Measurements from ENCODE around the gene TBX4. TPM values are rescaled to one million over a fixed set of nuclear protein-coding genes. Genes with fewer than 3 reads are reported as not detected.

Gene TBX4
- total RNA-seq, 4 donors from 2014 or later, result not detected

- Histone ChIP-seq H3K27me3 (peaks cover 0 to 12% of the 10 kb centered on the region in 2 donors), H3K9me3 (no peaks in the 10 kb centered on the region), H3K36me3 (no peaks in the 10 kb centered on the region), H3K4me3 (no peak overlapping the region), H3K4me1 (no peaks in the 10 kb centered on the region), H3K27ac (no peak overlapping the region)
- WGBS, 2 donors, result 84 to 86% methylated on average over 14 of the region's 14 CpGs
- DNase-seq (ENCODE audit: low spot score in 2 of 2), result no peak
- TF ChIP-seq EP300 (IDR thresholded peaks at IDR 0.05) (no peak), CTCF (IDR thresholded peaks at IDR 0.05) (no peak), POLR2A (IDR thresholded peaks at IDR 0.05) (no peak)
Observed at GRCh38 chr17:61478790-61479492, 26.7 kb downstream of the TBX4 start.

DNA sequence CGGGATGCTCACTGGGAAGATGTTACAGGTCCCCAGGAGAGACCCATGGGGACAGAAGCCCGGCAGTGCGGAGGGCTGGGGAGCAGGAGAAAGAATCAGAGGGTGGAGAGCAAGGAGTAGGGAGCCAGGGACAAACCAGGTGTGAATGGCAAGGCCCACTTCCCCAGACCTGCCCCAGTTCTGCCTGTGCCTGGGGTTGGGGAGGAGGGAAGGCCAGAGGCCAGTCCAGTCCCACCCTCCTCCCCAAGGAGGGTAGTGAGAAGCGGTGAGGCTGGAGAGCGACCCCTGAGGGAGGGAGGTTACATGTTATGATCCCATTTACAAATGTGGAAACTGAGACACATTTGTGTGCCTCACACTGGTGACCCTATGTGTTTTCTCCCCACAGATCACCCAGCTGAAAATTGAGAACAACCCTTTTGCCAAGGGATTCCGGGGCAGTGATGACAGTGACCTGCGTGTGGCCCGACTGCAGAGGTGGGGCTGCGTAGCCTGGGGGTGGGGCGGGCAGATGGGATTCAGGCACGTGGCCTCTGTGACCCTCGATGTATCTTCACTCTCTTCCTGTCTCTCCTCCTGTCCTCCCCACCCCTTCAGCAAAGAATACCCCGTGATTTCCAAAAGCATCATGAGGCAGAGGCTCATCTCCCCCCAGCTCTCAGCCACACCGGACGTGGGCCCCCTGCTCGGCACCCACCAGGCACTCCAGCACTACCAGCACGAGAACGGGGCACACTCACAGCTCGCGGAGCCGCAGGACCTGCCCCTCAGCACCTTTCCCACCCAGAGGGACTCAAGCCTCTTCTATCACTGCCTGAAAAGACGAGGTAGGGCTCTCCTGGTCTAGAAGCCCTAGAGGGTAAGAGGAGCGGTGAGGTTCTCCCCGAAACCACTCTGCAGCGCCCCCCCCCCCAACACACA lies 27.5 kb downstream of the TBX4 start:
- H3K27ac ChIP-seq, result no peak overlapping the region
- peaks cover 0 to 12% of the 10 kb centered on the region in 2 donors for H3K27me3 ChIP-seq
- no peaks in the 10 kb centered on the region for H3K9me3 ChIP-seq
- no peaks in the 10 kb centered on the region for H3K4me1 ChIP-seq
- 84 to 88% methylated on average over 25 of the region's 25 CpGs for WGBS, 2 donors
- no peak overlapping the region for H3K4me3 ChIP-seq
- no peak for TF ChIP-seq POLR2A (IDR thresholded peaks at IDR 0.05)
- no peak for TF ChIP-seq EP300 (IDR thresholded peaks at IDR 0.05)
- TF ChIP-seq CTCF (IDR thresholded peaks at IDR 0.05), result no peak
- no peak for DNase-seq (ENCODE audit: low spot score in 2 of 2)
- H3K36me3 ChIP-seq, result no peaks in the 10 kb centered on the region

DNA sequence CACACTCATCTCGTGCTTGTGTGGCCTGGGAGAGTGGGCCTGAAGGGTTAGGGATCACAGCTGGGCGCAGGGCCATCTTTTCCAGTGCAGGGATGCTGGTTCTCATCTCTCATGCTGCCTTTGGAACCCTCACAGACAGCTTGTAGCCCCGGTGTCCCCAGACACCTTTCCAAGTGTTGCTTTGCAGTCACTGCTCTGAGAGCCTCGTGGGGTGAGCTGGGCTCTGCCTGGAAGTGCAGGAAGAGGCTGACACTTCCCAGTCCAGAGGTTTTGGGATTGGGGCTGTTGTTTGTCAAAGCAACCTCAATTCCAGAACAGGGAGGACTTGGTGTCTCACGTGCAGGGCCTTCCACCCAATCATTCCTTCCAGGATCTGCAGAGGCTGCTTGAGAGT lies 28.2 kb downstream of the TBX4 start:
- H3K27ac ChIP-seq, result no peak overlapping the region
- H3K27me3 ChIP-seq, result peaks cover 0 to 12% of the 10 kb centered on the region in 2 donors
- 62 to 81% methylated on average over 4 to 5 of the region's 5 CpGs for WGBS, 2 donors
- H3K36me3 ChIP-seq, result no peaks in the 10 kb centered on the region
- TF ChIP-seq CTCF (IDR thresholded peaks at IDR 0.05) (no peak), POLR2A (IDR thresholded peaks at IDR 0.05) (no peak), EP300 (IDR thresholded peaks at IDR 0.05) (no peak)
- DNase-seq (ENCODE audit: low spot score in 2 of 2), result no peak
- no peaks in the 10 kb centered on the region for H3K4me1 ChIP-seq
- no peaks in the 10 kb centered on the region for H3K9me3 ChIP-seq
- H3K4me3 ChIP-seq, result no peak overlapping the region

GRCh38 chr17:61481421-61481820 lies 29.2 kb downstream of the TBX4 start:
- no peak for TF ChIP-seq POLR2A (IDR thresholded peaks at IDR 0.05)
- no peak for TF ChIP-seq EP300 (IDR thresholded peaks at IDR 0.05)
- no peak for TF ChIP-seq CTCF (IDR thresholded peaks at IDR 0.05)
- Histone ChIP-seq H3K4me3 (no peak overlapping the region), H3K27me3 (peaks cover 0 to 11% of the 10 kb centered on the region in 2 donors), H3K9me3 (no peaks in the 10 kb centered on the region), H3K27ac (no peak overlapping the region), H3K4me1 (peaks cover 0 to 4% (median under 1%) of the 10 kb centered on the region in 4 donors), H3K36me3 (no peaks in the 10 kb centered on the region)
- WGBS, 2 donors, result 81 to 95% methylated on average over 5 of the region's 5 CpGs
- no peak for DNase-seq (ENCODE audit: low spot score in 2 of 2)

GRCh38 chr17:61482467-61482866 lies 30.2 kb downstream of the TBX4 start:
- Histone ChIP-seq H3K4me3 (no peak overlapping the region), H3K27ac (no peak overlapping the region), H3K36me3 (no peaks in the 10 kb centered on the region), H3K9me3 (no peaks in the 10 kb centered on the region), H3K27me3 (peaks cover 0 to under 1% of the 10 kb centered on the region in 2 donors), H3K4me1 (peaks cover 0 to 10% (median 2%) of the 10 kb centered on the region in 4 donors)
- 81 to 88% methylated on average over 4 to 8 of the region's 8 CpGs for WGBS, 2 donors
- TF ChIP-seq EP300 (IDR thresholded peaks at IDR 0.05) (no peak), CTCF (IDR thresholded peaks at IDR 0.05) (no peak), POLR2A (IDR thresholded peaks at IDR 0.05) (no peak)
- DNase-seq (ENCODE audit: low spot score in 2 of 2), result no peak
